ENCODE data around the gene HECTD1. TPM values are rescaled to one million over a fixed set of nuclear protein-coding genes. Genes with fewer than 3 reads are reported as not detected.

Gene HECTD1
- total RNA-seq, 2 donors from 2014 or later: 170 to 181 TPM

- DNase-seq (no peak), ATAC-seq (no peak)
- H3K36me3 Mint-ChIP-seq (ENCODE audit: low read depth): peaks cover 3% of the 10 kb centered on the region
- H3K27ac Mint-ChIP-seq: peak overlapping the region; percentile 43
- H3K27me3 Mint-ChIP-seq: no peaks in the 10 kb centered on the region
- peaks cover 5% of the 10 kb centered on the region for H3K4me1 Mint-ChIP-seq
- H3K9me3 ChIP-seq (ENCODE audit: control insufficient read depth, low read length, poor library complexity, severe bottlenecking): no peaks in the 10 kb centered on the region
- no peak overlapping the region for H3K4me3 Mint-ChIP-seq
These were observed 156.1 kb downstream of the HECTD1 start for GRCh38 chr14:31051511-31051910.

- DNase-seq (no peak), ATAC-seq (no peak)
- Mint-ChIP-seq H3K27me3 (no peaks in the 10 kb centered on the region), H3K27ac (peak overlapping the region; percentile 43), H3K36me3 (ENCODE audit: low read depth) (peaks cover 3% of the 10 kb centered on the region), H3K4me3 (no peak overlapping the region), H3K4me1 (peaks cover 5% of the 10 kb centered on the region)
- H3K9me3 ChIP-seq (ENCODE audit: control insufficient read depth, low read length, poor library complexity, severe bottlenecking): no peaks in the 10 kb centered on the region
These were observed 156.6 kb downstream of the HECTD1 start for GRCh38 chr14:31051023-31051422.

Other genes starting within 250 kb of the HECTD1 start
- 10 to 100 TPM; 11.7 to 14.0 TPM for gene AP4S1, start 182.1 kb downstream of the HECTD1 start, total RNA-seq
- 10 to 100 TPM; 23.1 to 25.1 TPM for gene STRN3, start 181.4 kb downstream of the HECTD1 start, total RNA-seq
- gene HEATR5A, start 212.8 kb upstream of the HECTD1 start, total RNA-seq: 1 to 10 TPM; 7.9 to 8.3 TPM
- 10 to 100 TPM; 12.9 to 14.7 TPM for gene DTD2, start 249.7 kb upstream of the HECTD1 start, total RNA-seq